GM21447 (cell line): ENCODE measurements around the gene RET.

Source experiments
- ATAC-seq: cut with Tn5 transposase; IDR thresholded peaks from one replicate; pipeline ENCODE4 v1.9.1; 2021; ENCODE audit not compliant: unreplicated experiment

Gene RET

GRCh38 chr10:43061331-43061730 is 15.5 kb upstream of the RET start:
- ATAC-seq: no peak

GRCh38 chr10:43061760-43062159 is 15.1 kb upstream of the RET start:
- ATAC-seq: no peak

- ATAC-seq: no peak
These were observed 14.3 kb upstream of the RET start for GRCh38 chr10:43062402-43063160.

- no peak for ATAC-seq
These were observed 12.4 kb upstream of the RET start for GRCh38 chr10:43064331-43065075.

- ATAC-seq: no peak
These were observed 11.6 kb upstream of the RET start for GRCh38 chr10:43065234-43065633.

- ATAC-seq: no peak
These were observed 11.1 kb upstream of the RET start for GRCh38 chr10:43065761-43066160.

GRCh38 chr10:43066481-43066880 is 10.4 kb upstream of the RET start:
- ATAC-seq: no peak

- ATAC-seq: no peak
These were observed 9.3 kb upstream of the RET start for GRCh38 chr10:43067391-43068135.

GRCh38 chr10:43068136-43068395 is 8.8 kb upstream of the RET start:
- ATAC-seq: no peak

GRCh38 chr10:43068471-43069210 is 8.2 kb upstream of the RET start:
- no peak for ATAC-seq

- no peak for ATAC-seq
These were observed 7.7 kb upstream of the RET start for GRCh38 chr10:43069211-43069515.

- no peak for ATAC-seq
These were observed 7.3 kb upstream of the RET start for GRCh38 chr10:43069579-43069978.

GRCh38 chr10:43070121-43071085 is 6.5 kb upstream of the RET start:
- ATAC-seq: no peak

- no peak for ATAC-seq
These were observed 4.8 kb upstream of the RET start for GRCh38 chr10:43071865-43072650.

GRCh38 chr10:43073191-43073590 is 3.7 kb upstream of the RET start:
- no peak for ATAC-seq

GRCh38 chr10:43073721-43074120 is 3.1 kb upstream of the RET start:
- no peak for ATAC-seq

GRCh38 chr10:43074409-43074808 is 2.5 kb upstream of the RET start:
- ATAC-seq: no peak

- ATAC-seq: no peak
These were observed 1.9 kb upstream of the RET start for GRCh38 chr10:43074827-43075611.

- ATAC-seq: no peak
These were observed 1.3 kb upstream of the RET start for GRCh38 chr10:43075612-43076003.
